HEK293 (cell line): Measurements from ENCODE around the gene CD44.

ENCODE experiments used
- ZNF211 ChIP-seq: fragments of 450-650 bp; formaldehyde crosslinking; IDR thresholded peaks from 2 replicates; pipeline ENCODE4 v1.5.1; 2016; ENCODE audit warnings: low read depth, missing biosample characterization, missing genetic modification characterization
- ZNF292 ChIP-seq: fragments of 450-650 bp; formaldehyde crosslinking; IDR thresholded peaks from 2 replicates; pipeline ENCODE4 v1.5.1; 2016; ENCODE audit warnings: low read depth, missing biosample characterization, missing genetic modification characterization, borderline replicate concordance

GRCh38 chr11:35207471-35208403, 68.8 kb downstream of the CD44 start:
- no peak for TF ChIP-seq ZNF292 (tag by site-specific recombination)
- no peak for TF ChIP-seq ZNF211 (tag by site-specific recombination)
